Activated CD4-positive, alpha-beta memory T cell treated with anti-CD3 and anti-CD28 coated beads for 36 hours (primary cell): ENCODE results near the gene C6orf15. TPM values are rescaled to one million over a fixed set of nuclear protein-coding genes. Genes with fewer than 3 reads are reported as not detected.

Experiments used
- CTCF ChIA-PET: fragments of 350-600 bp; sonication (Branson Sonifier 250); formaldehyde crosslinking; loops from one replicate; lab custom pipeline; 2021; ENCODE audit warnings: antibody characterized with exemption, inconsistent platforms; lab: Charles Lee
- POLR2A ChIA-PET: fragments of 350-600 bp; sonication (Branson Sonifier 250); formaldehyde crosslinking; loops from one replicate; lab custom pipeline; 2021; ENCODE audit warnings: antibody characterized with exemption; lab: Charles Lee
- DNase-seq: peaks from one replicate; pipeline ENCODE4 v3.0.0-alpha.2; 2020
- H3K27ac Mint-ChIP-seq: one replicate; pipeline ENCODE4 v1.8.0; 2021; ENCODE audit warnings: mixed read lengths
- H3K27me3 Mint-ChIP-seq: one replicate; pipeline ENCODE4 v1.8.0; 2021; ENCODE audit warnings: mixed read lengths
- H3K36me3 Mint-ChIP-seq: one replicate; pipeline ENCODE4 v1.8.0; 2021; ENCODE audit warnings: mixed read lengths
- H3K4me1 Mint-ChIP-seq: one replicate; pipeline ENCODE4 v1.8.0; 2021; ENCODE audit warnings: low read depth, mixed read lengths
- H3K4me3 Mint-ChIP-seq: one replicate; pipeline ENCODE4 v1.8.0; 2021; ENCODE audit warnings: mild to moderate bottlenecking, mixed read lengths
- H3K9me3 Mint-ChIP-seq: one replicate; pipeline ENCODE4 v1.8.0; 2021; ENCODE audit warnings: mixed read lengths
- intact Hi-C: fragments of 100-400 bp; cut with micrococcal nuclease; formaldehyde crosslinking; loops from one replicate; pipeline ENCODE4 v1.15.1; 2023
- total RNA-seq, 2 experiments: library from RNA; stranded (reverse); gene quantifications; one replicate each; pipeline ENCODE4 v1.2.3, GENCODE V29; 2021

C6orf15 gene
- total RNA-seq, 2 experiments from 2014 or later, result not detected

- H3K27me3 Mint-ChIP-seq, result no peaks in the 10 kb centered on the region
- H3K27ac Mint-ChIP-seq, result no peak overlapping the region
- peaks cover 2% of the 10 kb centered on the region for H3K4me1 Mint-ChIP-seq
- H3K4me3 Mint-ChIP-seq, result no peak overlapping the region
- no peaks in the 10 kb centered on the region for H3K36me3 Mint-ChIP-seq
- DNase-seq, result no peak
- ChIA-PET POLR2A (interaction anchor here (0.9 kb wide), 1 partner anchor 29 kb away, joined by 3 read pairs; no protein-coding TSS in a partner anchor), CTCF (interaction anchor here (1.0 to 1.4 kb wide), 2 partner anchors 12 to 201 kb away, joined by 4 read pairs; no protein-coding TSS in a partner anchor)
- no peaks in the 10 kb centered on the region for H3K9me3 Mint-ChIP-seq
- intact Hi-C loops, result no loop called here
Observed at GRCh38 chr6:31116661-31117385, 4.4 kb upstream of the C6orf15 start.

- intact Hi-C loops, result no loop called here
- POLR2A ChIA-PET, result interaction anchor here (0.9 kb wide), 1 partner anchor 30 kb away, joined by 3 read pairs; no protein-coding TSS in a partner anchor
- Mint-ChIP-seq H3K4me3 (no peak overlapping the region), H3K9me3 (no peaks in the 10 kb centered on the region), H3K36me3 (no peaks in the 10 kb centered on the region), H3K27me3 (no peaks in the 10 kb centered on the region), H3K27ac (no peak overlapping the region), H3K4me1 (peaks cover 2% of the 10 kb centered on the region)
- CTCF ChIA-PET, result interaction anchor here (0.5 to 1.4 kb wide), 3 partner anchors 13 to 251 kb away, joined by 3 to 4 read pairs (median 4); no protein-coding TSS in a partner anchor
- DNase-seq, result no peak
Observed at GRCh38 chr6:31115941-31116560, 3.7 kb upstream of the C6orf15 start.

GRCh38 chr6:31114970-31115849, 2.8 kb upstream of the C6orf15 start:
- Mint-ChIP-seq H3K4me1 (peaks cover 2% of the 10 kb centered on the region), H3K36me3 (no peaks in the 10 kb centered on the region), H3K27me3 (peaks cover 1% of the 10 kb centered on the region), H3K27ac (no peak overlapping the region), H3K4me3 (no peak overlapping the region), H3K9me3 (no peaks in the 10 kb centered on the region)
- ChIA-PET POLR2A (no interaction called here), CTCF (interaction anchor here (0.5 to 1.1 kb wide), 2 partner anchors 12 to 251 kb away, joined by 3 read pairs; no protein-coding TSS in a partner anchor)
- DNase-seq, result no peak
- intact Hi-C loops, result no loop called here

- H3K4me1 Mint-ChIP-seq, result peaks cover 2% of the 10 kb centered on the region
- H3K27me3 Mint-ChIP-seq, result peaks cover 6% of the 10 kb centered on the region
- H3K4me3 Mint-ChIP-seq, result no peak within 1 kb of the TSS
- no peak for DNase-seq
- POLR2A ChIA-PET, result no interaction called here
- CTCF ChIA-PET, result interaction anchor here (1.1 to 2.0 kb wide), 3 partner anchors 12 to 35 kb away, joined by 3 to 10 read pairs (median 4); no protein-coding TSS in a partner anchor
- no peaks in the 10 kb centered on the region for H3K36me3 Mint-ChIP-seq
- intact Hi-C loops, result no loop called here
- no peak within 1 kb of the TSS for H3K27ac Mint-ChIP-seq
- no peaks in the 10 kb centered on the region for H3K9me3 Mint-ChIP-seq
Observed at GRCh38 chr6:31114541-31114878, 2.1 kb upstream of the C6orf15 start, which contains the start of gene PSORS1C1. PSORS1C1 (plus strand) TSS chr6:31114800; CDS start chr6:31129633, 14,833 bp downstream.

- H3K9me3 Mint-ChIP-seq, result no peaks in the 10 kb centered on the region
- H3K27ac Mint-ChIP-seq, result no peak overlapping the region
- ChIA-PET CTCF (interaction anchor here (1.7 to 2.0 kb wide), 2 partner anchors 13 to 34 kb away, joined by 4 to 10 read pairs; no protein-coding TSS in a partner anchor), POLR2A (no interaction called here)
- H3K4me3 Mint-ChIP-seq, result no peak overlapping the region
- no peak for DNase-seq
- peaks cover 7% of the 10 kb centered on the region for H3K27me3 Mint-ChIP-seq
- H3K4me1 Mint-ChIP-seq, result peaks cover 2% of the 10 kb centered on the region
- intact Hi-C loops, result no loop called here
- H3K36me3 Mint-ChIP-seq, result no peaks in the 10 kb centered on the region
Observed at GRCh38 chr6:31113861-31114540, 1.6 kb upstream of the C6orf15 start.

GRCh38 chr6:31111712-31112111, 663 bp downstream of the C6orf15 start:
- H3K27ac Mint-ChIP-seq, result no peak overlapping the region
- DNase-seq, result no peak
- no peaks in the 10 kb centered on the region for H3K36me3 Mint-ChIP-seq
- ChIA-PET CTCF (interaction anchor here (1.0 kb wide), 1 partner anchor 24 kb away, joined by 3 read pairs; no protein-coding TSS in a partner anchor), POLR2A (no interaction called here)
- intact Hi-C loops, result no loop called here
- H3K27me3 Mint-ChIP-seq, result peaks cover 7% of the 10 kb centered on the region
- H3K9me3 Mint-ChIP-seq, result no peaks in the 10 kb centered on the region
- no peak overlapping the region for H3K4me3 Mint-ChIP-seq
- H3K4me1 Mint-ChIP-seq, result peaks cover 2% of the 10 kb centered on the region

- H3K9me3 Mint-ChIP-seq, result no peaks in the 10 kb centered on the region
- H3K27ac Mint-ChIP-seq, result no peak overlapping the region
- intact Hi-C loops, result no loop called here
- peaks cover 2% of the 10 kb centered on the region for H3K4me1 Mint-ChIP-seq
- ChIA-PET CTCF (interaction anchor here (0.6 to 1.0 kb wide), 2 partner anchors 25 to 81 kb away, joined by 3 read pairs; no protein-coding TSS in a partner anchor), POLR2A (no interaction called here)
- no peaks in the 10 kb centered on the region for H3K36me3 Mint-ChIP-seq
- H3K4me3 Mint-ChIP-seq, result no peak overlapping the region
- H3K27me3 Mint-ChIP-seq, result peaks cover 7% of the 10 kb centered on the region
- DNase-seq, result no peak
Observed at GRCh38 chr6:31110825-31111582, 1.4 kb downstream of the C6orf15 start.

GRCh38 chr6:31107052-31107451, 5.3 kb downstream of the C6orf15 start:
- Mint-ChIP-seq H3K36me3 (no peaks in the 10 kb centered on the region), H3K27me3 (peaks cover 7% of the 10 kb centered on the region), H3K27ac (no peak overlapping the region), H3K4me3 (no peak overlapping the region), H3K4me1 (no peaks in the 10 kb centered on the region), H3K9me3 (no peaks in the 10 kb centered on the region)
- no peak for DNase-seq
- intact Hi-C loops, result no loop called here
- ChIA-PET CTCF (no interaction called here), POLR2A (no interaction called here)

- Mint-ChIP-seq H3K4me3 (no peak overlapping the region), H3K27ac (no peak overlapping the region), H3K9me3 (no peaks in the 10 kb centered on the region), H3K4me1 (peaks cover 2% of the 10 kb centered on the region), H3K36me3 (no peaks in the 10 kb centered on the region), H3K27me3 (no peaks in the 10 kb centered on the region)
- intact Hi-C loops, result no loop called here
- POLR2A ChIA-PET, result interaction anchor here (0.6 kb wide), 1 partner anchor 43 kb away, joined by 3 read pairs; no protein-coding TSS in a partner anchor
- CTCF ChIA-PET, result interaction anchor here (0.6 to 2.1 kb wide), 3 partner anchors 10 to 23 kb away, joined by 3 to 7 read pairs (median 7); no protein-coding TSS in a partner anchor
- no peak for DNase-seq
Observed at GRCh38 chr6:31103136-31103535, 9.2 kb downstream of the C6orf15 start.

GRCh38 chr6:31098449-31098938, 13.9 kb downstream of the C6orf15 start:
- Mint-ChIP-seq H3K27ac (no peak overlapping the region), H3K4me1 (peaks cover 36% of the 10 kb centered on the region), H3K27me3 (no peaks in the 10 kb centered on the region), H3K36me3 (no peaks in the 10 kb centered on the region), H3K9me3 (no peaks in the 10 kb centered on the region), H3K4me3 (no peak overlapping the region)
- DNase-seq, result no peak
- ChIA-PET POLR2A (no interaction called here), CTCF (interaction anchor here (0.6 to 1.3 kb wide), 3 partner anchors 11 to 183 kb away, joined by 3 to 4 read pairs (median 3); no protein-coding TSS in a partner anchor)
- intact Hi-C loops, result no loop called here
